ENCODE measurements around the gene SEMA3C.

DNA sequence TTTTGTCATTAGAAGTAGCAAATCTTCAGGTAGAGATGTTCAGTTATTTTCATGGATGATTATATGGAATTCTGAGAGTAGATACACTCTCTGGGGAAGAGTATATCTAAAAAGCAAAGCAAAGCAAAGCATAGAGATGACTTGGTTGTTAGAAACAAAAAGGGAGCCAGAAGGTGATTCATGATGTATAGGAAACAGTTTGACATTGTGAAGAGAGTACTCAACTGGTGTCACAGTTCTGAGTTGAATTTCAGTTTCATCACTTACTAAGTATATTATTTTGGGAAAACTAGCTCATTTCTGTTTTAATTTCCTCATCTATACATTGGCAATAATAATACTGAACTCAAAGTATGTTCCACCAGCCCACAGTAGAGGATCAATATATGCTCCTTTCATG, 86.8 kb downstream of the SEMA3C start:
- TF ChIP-seq POLR2A (IDR thresholded peaks at IDR 0.05; ENCODE audit: low read depth, low read length), result no peak
- no peak for TF ChIP-seq CTCF (IDR thresholded peaks at IDR 0.05; ENCODE audit: extremely low read depth in 1 of 2, insufficient read depth in 1 of 2, low read depth in 1 of 2, low read length in 2 of 2)
- TF ChIP-seq, protein P1, sequence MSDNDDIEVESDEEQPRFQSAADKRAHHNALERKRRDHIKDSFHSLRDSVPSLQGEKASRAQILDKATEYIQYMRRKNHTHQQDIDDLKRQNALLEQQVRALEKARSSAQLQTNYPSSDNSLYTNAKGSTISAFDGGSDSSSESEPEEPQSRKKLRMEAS (IDR thresholded peaks at IDR 0.05; ENCODE audit: insufficient read depth, insufficient read length), result no peak
- no peak for TF ChIP-seq POLR2AphosphoS5 (IDR thresholded peaks at IDR 0.05; ENCODE audit: insufficient read depth, low read depth, low read length)
